Activated T-cell treated with anti-CD3 and anti-CD28 coated beads for 4 hours (primary cell): ENCODE results near the gene RPTOR.
A peak's percentile ranks its signal among the peaks of the same experiment; 100 is the strongest.
"Not testable (repeated sequence)": the region's sequence is repeated elsewhere in the genome, so short reads cannot be mapped to it uniquely, and the experiment has no call there.

ENCODE experiments used
- DNase-seq: peaks from one replicate; pipeline ENCODE4 v3.0.0-alpha.2; 2020

Gene RPTOR

DNA sequence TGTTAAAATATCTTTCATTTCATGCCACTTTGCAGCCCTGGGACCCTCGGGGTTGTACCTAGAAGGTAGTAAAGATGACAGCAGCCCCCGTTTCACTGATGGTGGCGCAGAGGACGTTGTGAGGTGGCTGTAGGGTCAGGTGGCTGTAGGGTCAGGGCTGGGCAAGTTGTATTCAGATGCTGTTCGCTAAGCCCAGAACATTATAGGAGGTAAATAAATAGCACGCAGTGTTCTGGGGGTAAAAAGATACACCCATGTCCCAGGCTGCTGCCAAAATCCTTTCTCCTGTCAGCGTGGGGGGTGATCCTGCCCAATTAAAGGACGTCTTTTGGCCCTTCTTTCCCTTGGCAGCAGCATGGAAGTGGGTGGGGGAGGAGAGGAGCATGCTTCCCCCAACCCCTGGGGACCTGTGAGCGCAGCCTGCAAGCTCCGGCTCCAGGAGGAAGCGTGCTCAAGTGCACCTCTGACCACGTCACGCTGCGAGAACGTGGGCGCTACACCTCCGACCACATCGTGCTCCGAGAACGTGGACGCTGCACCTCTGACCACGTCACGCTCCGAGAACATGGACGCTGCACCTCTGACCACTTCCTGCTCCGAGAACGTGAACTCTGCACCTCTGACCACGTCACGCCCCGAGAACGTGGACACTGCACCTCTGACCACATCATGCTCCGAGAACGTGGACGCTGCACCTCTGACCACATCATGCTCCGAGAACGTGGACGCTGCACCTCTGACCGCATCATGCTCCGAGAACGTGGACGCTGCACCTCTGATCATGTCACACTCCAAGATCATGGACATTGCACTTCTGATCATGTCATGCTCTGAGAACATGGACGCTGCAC lies 182.1 kb downstream of the RPTOR start:
- DNase-seq = no peak

DNA sequence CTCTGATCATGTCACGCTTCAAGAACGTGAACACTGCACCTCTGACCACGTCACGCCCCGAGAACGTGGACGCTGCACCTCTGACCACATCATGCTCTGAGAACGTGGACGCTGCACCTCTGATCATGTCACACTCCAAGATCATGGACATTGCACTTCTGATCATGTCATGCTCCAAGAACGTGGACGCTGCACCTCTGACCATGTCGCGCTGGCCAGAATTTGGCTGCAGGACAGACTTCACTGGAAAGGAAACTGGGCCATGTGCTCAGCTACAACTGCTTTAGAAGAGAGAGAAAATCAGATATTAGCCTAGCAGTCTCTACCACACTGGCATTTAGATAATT lies 182.7 kb downstream of the RPTOR start:
- no peak for DNase-seq

DNA sequence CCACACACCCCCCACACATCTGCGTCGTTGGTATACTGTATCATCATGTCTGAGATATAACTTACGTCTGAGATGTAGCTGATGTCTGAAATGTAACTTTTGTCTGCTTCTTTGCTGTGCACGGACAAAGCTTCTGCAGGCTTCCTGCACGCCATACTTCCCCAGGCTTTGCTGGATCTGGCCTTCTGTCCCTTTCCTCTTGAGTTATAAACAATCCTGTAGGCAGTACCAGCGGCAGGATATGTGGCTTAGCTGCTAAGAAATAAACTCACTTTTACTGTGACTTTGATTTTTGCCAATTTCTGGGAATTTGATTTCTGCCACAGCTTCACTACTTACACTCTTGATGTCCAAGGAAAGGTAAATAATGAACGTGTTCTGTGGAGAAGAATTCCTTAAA lies 184.4 kb downstream of the RPTOR start:
- DNase-seq = no peak

DNA sequence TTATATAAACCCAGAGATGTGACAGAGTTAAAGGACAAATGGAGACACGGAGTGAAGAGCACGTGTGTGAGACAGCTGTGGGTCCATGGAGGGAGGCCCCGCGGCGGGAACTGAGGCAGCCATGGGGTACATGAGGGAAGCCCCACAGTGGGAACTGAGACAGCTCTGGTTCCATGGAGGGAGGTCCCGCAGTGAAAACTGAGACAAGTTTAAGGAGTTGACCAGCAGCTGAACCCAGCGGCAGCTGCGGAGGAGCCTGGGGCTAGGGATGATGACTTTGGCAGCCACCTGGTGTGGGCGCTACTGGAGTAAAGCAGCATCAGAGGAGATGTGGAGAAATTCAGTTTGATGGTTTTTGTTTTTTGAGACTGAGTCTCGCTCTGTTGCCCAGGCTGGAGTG lies 185.1 kb downstream of the RPTOR start:
- DNase-seq = no peak

DNA sequence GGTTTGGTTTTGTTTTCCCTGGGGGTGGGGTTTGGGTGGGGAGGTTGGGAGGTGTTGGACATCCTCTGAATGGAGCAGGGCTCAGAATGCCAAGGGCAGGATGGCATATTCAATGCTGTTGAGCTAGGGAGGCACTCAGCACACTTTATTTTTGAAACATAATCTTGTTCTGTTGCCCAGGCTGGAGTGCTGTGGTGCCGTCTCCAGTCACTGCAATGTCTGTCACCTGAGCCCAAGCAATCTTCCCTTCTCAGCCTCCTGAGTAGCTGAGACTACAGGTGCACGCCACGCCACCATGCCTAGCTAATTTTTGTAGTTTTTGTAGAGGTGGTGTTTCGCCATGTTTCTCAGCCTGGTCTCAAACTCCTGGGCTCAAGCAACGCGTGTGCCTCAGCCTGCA lies 186.1 kb downstream of the RPTOR start:
- DNase-seq = no peak

DNA sequence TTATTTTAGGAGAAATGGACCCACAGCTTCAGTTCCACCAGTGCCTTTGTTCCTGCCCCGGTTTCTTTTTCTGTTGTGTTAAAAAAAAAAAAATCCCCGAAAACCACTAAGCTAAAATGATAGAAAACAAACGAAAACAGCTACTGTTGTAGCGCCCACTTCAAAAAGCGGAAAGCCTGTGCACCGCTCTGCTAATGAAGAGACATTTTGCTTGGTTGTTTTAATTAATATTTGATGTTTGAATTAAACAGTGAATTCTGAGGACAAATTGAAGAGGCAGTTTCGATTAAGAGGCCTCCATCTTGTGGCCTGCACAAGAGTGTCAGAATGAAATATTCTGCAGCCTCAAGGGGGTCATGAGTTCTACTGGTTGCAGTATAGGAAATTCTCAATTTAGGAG lies 186.7 kb downstream of the RPTOR start:
- DNase-seq = no peak

DNA sequence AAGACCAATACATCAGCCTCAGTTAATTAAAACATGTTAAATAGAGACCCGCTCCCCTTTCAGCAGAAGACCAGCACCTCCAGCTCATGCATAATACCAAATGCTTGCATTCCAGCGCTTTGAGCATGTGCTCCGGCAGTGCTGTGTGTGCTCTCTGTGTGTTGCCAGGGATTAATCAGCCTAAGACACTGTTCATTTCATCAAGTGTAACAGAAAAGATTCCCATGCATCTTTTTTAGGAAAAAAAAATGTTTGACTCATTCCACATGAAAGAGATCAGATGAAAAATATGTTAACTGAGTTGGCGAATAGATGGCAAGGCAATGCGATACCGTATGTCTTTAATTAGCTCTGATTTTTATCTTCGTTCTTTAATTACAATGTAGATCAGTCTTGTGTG lies 187.6 kb downstream of the RPTOR start:
- DNase-seq = no peak

DNA sequence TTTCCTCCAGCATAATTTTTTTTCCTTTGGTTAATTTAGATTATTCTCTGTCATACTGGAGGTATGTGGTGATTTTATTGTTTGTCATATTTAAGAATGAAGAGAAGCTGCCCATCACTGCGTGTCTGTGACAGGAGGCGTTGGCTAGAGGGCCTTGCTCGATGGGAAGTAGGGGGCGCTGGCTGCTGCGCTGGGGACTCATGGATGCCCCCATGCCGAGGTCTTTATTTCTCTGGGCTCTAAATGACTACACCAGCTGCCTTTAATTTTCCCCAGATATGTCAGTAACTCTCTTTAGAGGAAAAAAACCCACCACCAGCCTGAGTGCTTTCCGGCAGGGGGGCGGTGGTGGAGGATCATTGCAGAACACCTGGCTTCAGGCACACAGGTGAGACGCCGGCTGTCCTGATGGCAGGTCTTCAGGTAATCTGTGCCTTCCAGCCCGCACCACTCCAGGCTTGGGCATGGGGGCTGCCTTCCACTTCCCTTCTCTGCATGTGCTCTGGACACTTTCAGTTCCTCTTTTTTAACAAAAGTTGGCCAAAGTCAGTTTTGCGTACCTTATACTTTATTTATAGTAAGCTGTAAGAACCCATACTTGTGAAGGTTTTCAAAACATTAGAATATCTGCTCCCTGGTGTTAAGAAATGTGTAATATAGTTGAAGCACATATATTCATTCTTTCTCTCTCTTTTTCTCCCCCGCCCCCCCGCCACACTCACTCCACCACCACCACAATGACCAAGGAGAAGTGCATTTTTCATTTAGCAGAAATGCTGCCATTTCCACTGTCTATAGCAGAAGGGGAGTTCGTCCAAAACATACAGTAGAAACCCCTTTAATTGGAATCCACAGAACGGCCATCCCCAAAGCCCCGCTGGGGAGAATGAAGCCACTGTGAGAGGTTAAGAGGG lies 192.7 kb downstream of the RPTOR start:
- DNase-seq = no peak

DNA sequence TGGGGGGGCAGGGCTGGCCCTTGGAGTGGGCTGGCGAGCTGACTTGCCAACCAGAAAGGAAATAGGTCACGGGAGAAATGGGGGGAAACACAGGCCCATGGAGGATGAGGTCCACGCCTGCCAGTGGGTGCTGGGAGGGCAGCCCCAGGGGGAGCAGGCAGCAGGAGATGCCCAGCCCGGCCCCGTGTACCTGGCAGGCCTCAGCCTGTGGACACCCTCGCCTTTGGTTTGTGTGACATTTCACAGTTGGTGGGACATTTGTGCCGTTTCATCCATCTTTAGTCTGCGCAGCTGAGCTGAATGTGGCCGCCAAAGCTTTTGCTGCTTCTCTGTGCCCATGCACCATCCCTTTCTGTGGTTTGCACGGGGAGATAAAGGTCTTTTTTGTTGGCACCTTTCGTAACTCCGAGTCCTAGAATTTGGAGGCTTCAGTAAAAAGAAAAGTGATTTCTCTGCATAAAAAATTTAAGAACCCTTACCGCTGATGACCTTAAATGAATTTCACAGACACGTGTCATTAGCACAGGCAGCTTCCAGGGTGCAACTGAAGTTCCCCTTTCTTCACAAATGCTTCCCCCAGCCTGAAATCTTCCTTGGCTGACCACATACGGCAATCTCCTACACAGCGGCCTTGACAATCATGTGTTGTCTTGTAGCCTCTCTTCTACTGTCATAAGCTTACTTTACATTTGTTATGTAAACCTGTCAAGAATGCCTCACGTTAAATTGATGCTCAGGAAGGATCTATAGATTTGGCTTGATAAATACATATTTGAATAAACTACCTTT lies 193.6 kb downstream of the RPTOR start:
- no peak for DNase-seq

DNA sequence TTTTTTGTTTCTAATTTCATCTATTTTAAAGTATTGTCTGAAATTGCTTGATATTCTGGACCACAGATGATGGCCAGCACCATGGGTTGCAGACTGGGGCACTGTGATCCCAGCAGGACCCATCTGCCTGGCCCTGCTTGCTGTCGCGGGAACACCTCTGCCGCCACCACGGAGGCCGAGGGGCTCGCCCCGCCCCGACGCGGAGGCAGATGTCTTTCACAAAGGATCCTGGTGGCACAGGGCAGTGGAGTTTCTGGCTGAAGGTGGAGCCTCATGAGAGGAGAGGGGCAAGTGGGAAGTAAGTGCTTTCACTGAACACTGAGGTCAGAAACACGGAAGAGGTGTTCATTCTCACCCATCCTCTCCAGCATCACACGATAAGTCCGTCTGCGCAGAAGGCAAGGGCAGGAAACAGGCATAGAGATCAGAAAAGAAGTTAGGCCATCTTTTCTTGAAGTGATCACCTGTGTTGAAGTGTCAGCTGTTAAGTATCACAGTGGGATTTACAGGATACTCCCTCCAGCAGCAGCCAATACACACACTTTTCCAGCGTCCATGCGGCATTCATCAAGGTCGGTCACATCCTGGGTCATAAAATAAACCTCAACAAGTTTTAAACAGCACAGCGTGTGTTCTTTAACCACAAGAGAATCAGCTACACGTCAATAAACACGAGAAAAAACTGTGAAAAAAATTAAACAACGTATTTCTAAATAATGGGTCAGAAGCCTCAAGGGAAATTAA lies 194.5 kb downstream of the RPTOR start:
- DNase-seq = no peak

DNA sequence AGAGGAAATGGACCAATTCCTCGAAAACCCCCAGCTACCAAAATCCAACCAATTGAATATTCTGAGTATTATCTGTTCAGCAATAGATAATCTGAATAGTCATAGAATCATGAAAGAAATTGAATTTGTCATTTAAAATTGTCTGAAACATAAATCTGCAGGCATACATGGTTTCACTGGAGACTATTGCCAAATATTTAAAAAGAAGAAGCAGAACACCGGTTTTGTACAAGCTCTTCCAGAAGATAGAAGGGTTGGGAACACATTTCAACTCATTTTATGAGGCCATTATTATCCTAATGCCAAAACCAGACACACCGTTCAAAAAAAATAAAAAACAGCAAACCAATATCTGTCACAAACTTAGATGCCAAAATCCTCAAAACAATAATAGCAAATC lies 195.5 kb downstream of the RPTOR start:
- no peak for DNase-seq

DNA sequence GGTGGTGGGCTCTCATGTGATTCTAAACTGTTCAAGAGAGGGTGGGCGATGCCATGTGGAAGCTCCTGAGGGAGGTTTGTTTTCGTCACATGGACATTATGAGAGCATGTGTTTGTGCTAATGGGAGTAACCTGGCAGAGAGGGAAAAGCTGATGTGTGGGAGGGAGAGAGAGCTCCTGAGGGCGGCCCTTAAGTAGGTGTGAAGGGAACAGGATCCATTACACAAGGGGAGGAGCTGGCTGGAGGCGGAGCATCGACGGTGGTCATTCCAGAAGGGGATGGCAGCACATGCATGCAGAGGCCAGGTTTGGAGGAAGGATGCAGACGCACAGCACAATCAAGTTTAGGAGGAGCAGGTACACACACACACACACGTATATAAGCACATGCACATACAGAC lies 197.5 kb downstream of the RPTOR start:
- no peak for DNase-seq

DNA sequence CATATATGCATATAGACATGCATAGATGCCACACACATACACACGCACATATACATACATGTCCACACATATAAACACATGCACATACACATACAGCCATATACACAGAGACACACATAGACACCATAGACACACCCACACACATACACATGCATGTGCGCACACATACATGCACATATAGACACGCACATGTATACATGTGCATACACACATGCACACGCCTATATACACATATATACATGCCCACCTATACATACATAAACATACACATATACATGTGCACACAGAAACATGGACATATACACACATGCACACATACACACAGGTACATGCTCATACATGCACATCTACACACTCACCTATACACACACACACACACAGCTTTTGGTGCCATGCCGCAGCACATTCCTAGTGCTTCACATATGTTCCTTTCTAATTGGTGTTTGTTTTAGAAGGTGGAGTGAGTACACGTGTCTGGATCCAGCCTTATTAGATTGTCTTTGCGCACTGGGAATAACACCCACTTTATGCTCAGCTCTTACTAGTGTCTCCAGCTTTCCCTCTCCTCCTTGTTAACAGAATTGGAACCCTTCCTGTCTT lies 198.0 kb downstream of the RPTOR start:
- no peak for DNase-seq

DNA sequence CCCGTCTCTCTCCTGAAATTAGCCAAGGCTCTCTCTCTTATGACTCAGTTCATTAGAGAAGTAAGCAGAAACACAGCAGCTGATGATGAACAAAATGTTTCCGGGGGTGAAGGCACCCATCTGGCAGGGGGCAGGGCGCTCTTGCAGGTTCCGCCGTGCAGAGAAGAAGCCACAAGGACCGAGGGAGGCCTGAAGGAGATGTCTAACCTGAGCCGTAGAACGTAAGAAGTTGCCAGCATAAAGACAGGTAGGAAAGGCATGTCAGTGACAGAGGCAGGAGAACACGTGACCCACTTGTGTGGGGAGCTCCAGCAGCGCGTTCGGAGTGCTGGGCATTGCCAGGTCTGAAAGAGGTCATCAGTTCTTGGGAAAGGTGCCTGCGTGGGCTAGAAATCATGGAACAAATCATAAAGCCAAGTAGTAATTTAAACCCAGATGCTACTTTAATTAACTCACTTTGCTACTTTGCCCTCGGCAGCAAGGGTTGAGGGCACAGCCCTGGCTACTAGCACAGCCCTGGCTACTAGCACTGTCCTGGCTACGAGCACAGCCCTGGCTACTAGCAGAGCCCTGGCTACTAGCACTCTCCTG lies 198.6 kb downstream of the RPTOR start:
- DNase-seq = peak; percentile 45

DNA sequence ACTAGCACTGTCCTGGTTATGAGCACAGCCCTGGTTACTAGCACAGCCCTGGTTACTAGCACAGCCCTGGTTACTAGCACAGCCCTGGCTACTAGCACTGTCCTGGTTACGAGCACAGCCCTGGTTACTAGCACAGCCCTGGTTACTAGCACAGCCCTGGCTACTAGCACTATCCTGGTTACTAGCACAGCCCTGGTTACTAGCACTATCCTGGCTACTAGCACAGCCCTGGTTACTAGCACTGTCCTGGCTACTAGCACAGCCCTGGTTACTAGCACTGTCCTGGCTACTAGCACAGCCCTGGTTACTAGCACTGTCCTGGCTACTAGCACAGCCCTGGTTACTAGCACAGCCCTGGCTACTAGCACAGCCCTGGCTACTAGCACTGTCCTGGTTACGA lies 199.3 kb downstream of the RPTOR start:
- DNase-seq = not testable (repeated sequence)

DNA sequence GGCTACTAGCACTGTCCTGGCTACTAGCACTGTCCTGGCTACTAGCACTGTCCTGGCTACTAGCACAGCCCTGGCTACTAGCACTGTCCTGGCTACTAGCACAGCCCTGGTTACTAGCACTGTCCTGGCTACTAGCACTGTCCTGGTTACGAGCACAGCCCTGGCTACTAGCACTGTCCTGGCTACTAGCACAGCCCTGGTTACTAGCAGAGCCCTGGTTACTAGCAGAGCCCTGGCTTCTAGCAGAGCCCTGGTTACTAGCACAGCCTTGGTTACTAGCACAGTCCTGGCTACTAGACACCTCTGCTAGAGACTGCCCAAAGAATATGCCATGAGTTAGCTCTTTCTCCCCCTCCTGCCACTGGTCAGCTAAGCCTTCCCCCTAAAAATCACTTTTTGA lies 200.1 kb downstream of the RPTOR start:
- DNase-seq = not testable (repeated sequence)

DNA sequence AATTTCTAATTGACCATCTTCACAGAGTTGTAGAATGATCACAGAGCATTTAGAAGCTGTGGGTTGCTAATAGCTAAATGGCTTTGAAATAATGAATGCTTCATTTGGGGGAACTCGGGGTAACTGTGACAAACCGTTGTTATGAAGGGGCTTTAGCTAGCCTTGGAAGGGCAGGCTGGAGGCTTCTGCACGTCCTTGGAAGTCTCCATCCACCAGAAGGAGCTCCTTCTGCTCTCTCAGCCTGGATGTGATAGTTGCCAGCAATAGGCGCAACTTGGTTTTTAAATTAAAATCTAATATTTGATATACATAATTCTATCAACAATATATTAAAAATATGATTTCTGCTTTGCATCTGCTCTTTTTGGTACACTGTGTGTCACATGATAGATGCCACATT lies 200.5 kb downstream of the RPTOR start:
- DNase-seq = no peak

DNA sequence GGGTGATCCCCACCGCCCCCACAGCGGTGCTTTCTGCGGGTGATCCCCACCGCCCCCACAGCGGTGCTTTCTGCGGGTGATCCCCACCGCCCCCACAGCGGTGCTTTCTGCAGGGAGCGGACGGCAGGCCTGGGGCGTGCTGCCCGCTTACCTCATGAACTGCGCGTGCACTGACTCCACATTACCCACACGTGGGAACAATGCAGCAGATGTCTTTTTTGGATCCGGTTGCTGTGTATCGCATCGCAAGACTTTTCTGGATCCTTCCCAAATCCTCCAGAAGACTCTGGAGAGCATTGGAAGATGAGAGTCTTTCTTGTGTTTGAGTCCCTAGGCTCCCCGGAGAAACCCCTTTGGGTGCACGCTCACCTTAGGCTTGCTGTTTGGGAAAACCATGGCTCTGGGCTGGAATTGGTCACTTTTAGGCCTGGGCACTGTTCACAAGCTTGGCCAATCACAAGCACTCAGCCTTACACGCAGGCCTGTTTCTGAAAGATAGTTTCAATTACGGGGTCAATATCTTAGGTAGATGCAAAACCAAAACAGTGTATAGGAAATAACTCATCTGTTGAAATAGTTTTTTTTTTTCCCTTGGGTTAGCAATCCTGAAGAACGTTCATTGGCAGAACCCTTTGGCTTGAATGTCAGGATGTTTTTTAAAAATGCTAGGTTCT lies 201.8 kb downstream of the RPTOR start:
- no peak for DNase-seq

DNA sequence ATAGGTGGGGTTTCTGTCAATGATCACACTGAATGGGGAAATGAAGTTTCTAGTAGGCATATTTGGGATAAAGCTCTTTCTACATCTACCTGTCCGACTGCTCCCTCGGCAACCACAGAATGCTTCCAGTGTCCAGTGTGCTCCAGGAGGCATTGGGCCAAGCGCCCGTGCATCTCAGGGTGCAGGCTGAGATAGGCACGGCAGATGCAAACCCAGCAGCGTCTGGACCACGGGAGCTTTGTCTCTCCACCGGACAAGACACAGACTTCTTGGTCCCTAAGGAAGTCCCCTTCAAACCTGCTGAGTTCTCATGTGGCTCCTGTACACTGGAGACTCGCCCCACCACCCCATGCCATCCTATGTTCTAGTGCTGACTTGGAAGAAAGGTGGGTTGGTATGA lies 202.8 kb downstream of the RPTOR start:
- DNase-seq = no peak

DNA sequence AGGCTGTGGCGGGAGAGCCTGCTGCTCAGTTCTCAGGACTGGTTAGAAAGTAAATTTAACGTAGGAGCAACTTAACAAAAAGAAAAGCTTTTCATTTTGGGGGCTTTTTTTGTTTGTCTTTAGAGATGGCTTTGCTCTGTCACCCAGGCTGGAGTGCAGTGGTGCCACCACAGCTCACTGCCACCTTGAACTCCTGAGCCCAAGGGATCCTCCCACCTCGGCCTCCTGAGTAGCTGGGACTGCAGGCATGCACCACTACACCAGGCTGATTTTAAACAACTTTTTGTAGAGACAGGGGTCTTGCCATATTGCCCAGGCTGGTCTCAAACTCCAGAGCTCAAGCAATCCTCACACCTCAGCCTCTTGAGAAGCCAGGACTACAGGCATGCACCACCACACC lies 205.0 kb downstream of the RPTOR start:
- DNase-seq = no peak

DNA sequence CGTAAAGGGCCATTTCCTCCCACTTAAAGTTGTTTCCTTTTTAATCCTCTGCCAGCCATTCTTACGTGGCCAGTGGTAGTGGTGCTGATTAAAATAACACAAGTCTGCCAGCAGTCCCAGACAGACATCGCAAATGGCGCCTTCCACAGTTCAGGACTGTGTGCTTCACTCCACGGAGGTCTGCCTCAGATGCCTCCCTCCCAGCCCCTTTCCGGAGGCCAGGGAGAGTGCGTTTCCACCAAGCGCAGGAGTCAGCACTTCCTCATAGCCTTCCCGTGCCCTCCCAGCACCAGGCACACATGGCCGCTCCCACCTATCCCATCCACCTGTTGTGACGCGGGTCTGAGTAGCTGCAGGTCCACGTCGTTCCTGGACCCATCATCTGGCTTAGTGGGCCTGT lies 205.6 kb downstream of the RPTOR start:
- DNase-seq = no peak
